ENCODE results near the gene CRYGA. TPM values are rescaled to one million over a fixed set of nuclear protein-coding genes. Genes with fewer than 3 reads are reported as not detected.
"Not testable (repeated sequence)": the region's sequence is repeated elsewhere in the genome, so short reads cannot be mapped to it uniquely, and the experiment has no call there.

The CRYGA gene
- total RNA-seq, 2 experiments from 2014 or later, result not detected

GRCh38 chr2:208147759-208148158 lies 15.6 kb downstream of the CRYGA start:
- no peak overlapping the region for H3K4me3 Mint-ChIP-seq
- H3K27me3 Mint-ChIP-seq, result peaks cover 5% of the 10 kb centered on the region
- no peak overlapping the region for H3K27ac Mint-ChIP-seq
- DNase-seq, result no peak
- H3K4me1 Mint-ChIP-seq, result no peaks in the 10 kb centered on the region
- H3K9me3 Mint-ChIP-seq, result no peaks in the 10 kb centered on the region
- no peaks in the 10 kb centered on the region for H3K36me3 Mint-ChIP-seq (ENCODE audit: low read depth)
- ChIA-PET POLR2A (no interaction called here), CTCF (interaction anchor here (1.3 kb wide), 1 partner anchor 30 kb away, joined by 3 read pairs; no protein-coding TSS in a partner anchor)

- Mint-ChIP-seq H3K27ac (no peak overlapping the region), H3K4me1 (no peaks in the 10 kb centered on the region), H3K9me3 (no peaks in the 10 kb centered on the region), H3K27me3 (peaks cover 5% of the 10 kb centered on the region), H3K4me3 (no peak overlapping the region), H3K36me3 (ENCODE audit: low read depth) (no peaks in the 10 kb centered on the region)
- POLR2A ChIA-PET, result no interaction called here
- DNase-seq, result no peak
- CTCF ChIA-PET, result no interaction called here
Observed at GRCh38 chr2:208147008-208147407, 16.4 kb downstream of the CRYGA start.

GRCh38 chr2:208146006-208146405 lies 17.4 kb downstream of the CRYGA start, which contains the start of gene CRYGB:
TSS of gene CRYGB (minus strand) at chr2:208146158. CDS start at chr2:208146120, 38 bp downstream.
- Mint-ChIP-seq H3K36me3 (ENCODE audit: low read depth) (no peaks in the 10 kb centered on the region), H3K4me1 (no peaks in the 10 kb centered on the region), H3K27me3 (peaks cover 5% of the 10 kb centered on the region), H3K9me3 (no peaks in the 10 kb centered on the region), H3K4me3 (no peak within 1 kb of the TSS), H3K27ac (no peak within 1 kb of the TSS)
- POLR2A ChIA-PET, result no interaction called here
- CTCF ChIA-PET, result no interaction called here
- no peak for DNase-seq

- CTCF ChIA-PET, result interaction anchor here (1.2 kb wide), 1 partner anchor 32 kb away, joined by 4 read pairs; no protein-coding TSS in a partner anchor
- no peaks in the 10 kb centered on the region for H3K9me3 Mint-ChIP-seq
- no peak overlapping the region for H3K4me3 Mint-ChIP-seq
- no peaks in the 10 kb centered on the region for H3K4me1 Mint-ChIP-seq
- H3K27me3 Mint-ChIP-seq, result no peaks in the 10 kb centered on the region
- POLR2A ChIA-PET, result no interaction called here
- no peak for DNase-seq
- H3K36me3 Mint-ChIP-seq (ENCODE audit: low read depth), result no peaks in the 10 kb centered on the region
- no peak overlapping the region for H3K27ac Mint-ChIP-seq
Observed at GRCh38 chr2:208142925-208143799, 20.2 kb downstream of the CRYGA start.

DNA sequence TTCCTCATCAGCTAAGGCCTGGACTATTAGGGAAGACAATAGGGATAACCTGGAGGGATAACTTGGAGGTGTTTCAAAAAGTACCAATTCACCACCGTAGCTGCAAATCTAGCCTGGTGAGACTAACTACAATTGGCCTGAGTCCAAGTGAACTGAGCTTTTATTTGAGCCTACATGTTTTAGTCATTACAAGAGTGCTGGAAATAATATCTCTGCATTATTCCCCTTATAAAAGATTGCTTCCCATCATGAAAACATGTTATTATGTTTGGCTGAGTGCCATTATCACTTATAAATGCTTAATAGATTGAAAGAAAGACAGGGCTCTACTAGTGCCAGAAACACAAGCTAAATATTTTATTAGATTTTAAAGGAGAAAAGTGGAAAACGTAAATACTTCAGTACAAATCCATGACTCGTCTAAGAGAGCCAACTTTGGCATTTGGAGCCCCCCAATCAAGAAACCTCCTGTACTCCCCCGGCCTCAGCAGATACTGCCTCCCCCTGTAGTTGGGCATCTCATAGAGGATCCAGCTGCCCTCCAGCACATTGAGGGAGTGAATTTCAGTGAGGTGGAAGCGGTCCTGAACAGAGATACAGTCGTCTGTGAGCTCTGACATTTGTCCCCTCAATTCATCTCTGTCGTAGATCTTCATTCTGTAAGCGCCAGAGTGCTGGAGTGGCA lies 21.0 kb downstream of the CRYGA start:
- Mint-ChIP-seq H3K4me3 (no peak overlapping the region), H3K27ac (no peak overlapping the region), H3K27me3 (no peaks in the 10 kb centered on the region), H3K4me1 (no peaks in the 10 kb centered on the region), H3K9me3 (peaks cover 3% of the 10 kb centered on the region), H3K36me3 (ENCODE audit: low read depth) (no peaks in the 10 kb centered on the region)
- ChIA-PET POLR2A (no interaction called here), CTCF (interaction anchor here (1.2 kb wide), 1 partner anchor 33 kb away, joined by 4 read pairs; no protein-coding TSS in a partner anchor)
- DNase-seq, result no peak

DNA sequence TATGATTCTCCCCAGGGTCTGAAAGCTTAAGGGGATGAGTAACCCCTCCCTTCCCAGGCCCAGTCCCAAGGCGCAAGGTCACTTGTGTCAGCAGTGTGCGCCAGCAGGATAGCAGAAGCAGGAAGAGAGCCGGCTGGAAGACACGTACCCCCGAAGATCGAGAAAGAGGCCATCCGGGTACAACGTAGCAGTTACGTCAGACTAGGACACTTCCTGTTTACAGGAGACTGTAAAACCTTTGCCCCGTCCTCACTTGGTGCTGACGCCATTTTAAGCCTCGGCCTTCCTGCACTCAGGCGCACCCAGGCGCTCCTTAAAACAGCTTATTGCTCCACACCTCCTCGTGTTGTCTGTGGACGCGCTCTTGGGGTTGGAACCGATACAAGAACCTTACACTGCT lies 23.9 kb downstream of the CRYGA start:
- ChIA-PET CTCF (no interaction called here), POLR2A (no interaction called here)
- Mint-ChIP-seq H3K9me3 (peaks cover 3% of the 10 kb centered on the region), H3K27ac (no peak overlapping the region), H3K4me1 (peaks cover 11% of the 10 kb centered on the region), H3K27me3 (no peaks in the 10 kb centered on the region), H3K36me3 (ENCODE audit: low read depth) (no peaks in the 10 kb centered on the region), H3K4me3 (no peak overlapping the region)
- DNase-seq, result no peak

DNA sequence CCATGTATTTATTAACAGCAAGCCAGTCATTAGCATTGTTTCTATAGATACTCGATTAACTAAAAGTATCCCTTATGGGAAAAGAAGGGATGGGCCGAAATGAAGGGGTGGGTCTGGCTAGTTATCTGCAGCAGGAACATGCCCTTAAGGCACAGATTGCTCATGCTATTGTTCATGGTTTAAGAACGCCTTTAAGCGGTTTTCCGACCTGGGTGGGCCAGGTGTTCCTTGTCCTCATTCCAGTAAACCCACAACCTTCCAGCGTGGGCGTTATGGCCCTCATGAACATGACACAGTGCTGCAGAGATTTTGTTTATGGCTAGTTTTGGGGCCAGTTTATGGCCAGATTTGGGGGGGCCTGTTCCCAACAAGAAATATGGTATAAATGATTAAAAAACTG lies 25.1 kb downstream of the CRYGA start:
- CTCF ChIA-PET, result interaction anchor here (0.7 kb wide), 1 partner anchor 333 kb away, joined by 3 read pairs; no protein-coding TSS in a partner anchor
- H3K36me3 Mint-ChIP-seq (ENCODE audit: low read depth); H3K27ac Mint-ChIP-seq; DNase-seq; H3K27me3 Mint-ChIP-seq; H3K4me3 Mint-ChIP-seq; H3K9me3 Mint-ChIP-seq; POLR2A ChIA-PET: not testable (repeated sequence)
- H3K4me1 Mint-ChIP-seq, result peaks cover 11% of the 10 kb centered on the region

GRCh38 chr2:208136716-208137094 lies 26.7 kb downstream of the CRYGA start:
- POLR2A ChIA-PET, result no interaction called here
- H3K4me1 Mint-ChIP-seq, result peaks cover 11% of the 10 kb centered on the region
- no peak overlapping the region for H3K27ac Mint-ChIP-seq
- H3K27me3 Mint-ChIP-seq, result no peaks in the 10 kb centered on the region
- peaks cover 3% of the 10 kb centered on the region for H3K9me3 Mint-ChIP-seq
- no peak overlapping the region for H3K4me3 Mint-ChIP-seq
- no peak for DNase-seq
- CTCF ChIA-PET, result no interaction called here
- H3K36me3 Mint-ChIP-seq (ENCODE audit: low read depth), result no peaks in the 10 kb centered on the region

DNA sequence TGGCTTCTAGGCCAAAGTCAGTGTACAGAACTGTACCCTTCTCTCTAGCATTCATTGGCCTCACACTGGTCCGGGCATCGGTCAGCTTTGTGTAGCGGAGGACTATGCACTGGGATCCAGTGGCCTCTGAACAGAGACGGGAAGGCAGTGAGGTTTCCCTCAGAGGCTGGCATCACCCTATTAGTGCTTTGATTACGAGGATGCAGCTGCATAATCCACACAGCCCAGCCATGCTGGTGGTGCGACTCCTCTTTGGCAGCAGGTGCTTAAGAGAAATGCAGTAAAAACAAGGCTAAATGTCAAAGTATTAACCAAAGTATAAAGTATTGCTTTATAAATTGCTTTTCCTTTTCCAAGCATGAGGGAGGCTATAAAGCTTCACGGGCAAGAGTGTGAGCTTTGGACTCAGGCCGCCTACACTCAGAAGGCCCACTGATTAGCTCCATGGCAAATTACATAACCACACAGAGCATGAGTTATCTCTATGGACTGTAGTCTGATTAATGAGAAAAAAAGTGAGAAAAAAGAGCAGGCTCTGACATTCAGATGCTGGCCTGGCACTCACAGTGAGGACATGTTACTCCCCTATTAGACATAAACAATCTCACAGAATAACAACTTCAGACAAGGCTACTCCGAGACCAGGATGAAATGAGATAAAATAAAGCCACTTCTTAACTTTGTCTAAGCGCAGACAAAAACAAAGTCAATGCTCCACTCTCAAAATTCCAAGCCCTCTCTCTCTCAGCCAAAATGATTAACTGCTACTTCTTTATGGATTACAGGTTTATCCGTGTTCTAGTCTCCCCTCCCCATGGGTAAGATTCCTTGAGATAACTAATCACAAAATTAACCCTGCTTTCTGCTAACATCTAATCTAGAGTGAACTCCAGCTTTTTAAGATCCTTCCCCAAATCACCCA lies 27.3 kb downstream of the CRYGA start:
- ChIA-PET CTCF (no interaction called here), POLR2A (no interaction called here)
- H3K4me3 Mint-ChIP-seq, result no peak overlapping the region

GRCh38 chr2:208134928-208135586 lies 28.3 kb downstream of the CRYGA start:
- CTCF ChIA-PET, result interaction anchor here (1.2 kb wide), 1 partner anchor 41 kb away, joined by 4 read pairs; no protein-coding TSS in a partner anchor

More for the DNA sequence above, 27.3 kb downstream of the CRYGA start:
- H3K27ac Mint-ChIP-seq, result no peak overlapping the region
- no peaks in the 10 kb centered on the region for H3K27me3 Mint-ChIP-seq
- peaks cover 3% of the 10 kb centered on the region for H3K9me3 Mint-ChIP-seq
- no peak for DNase-seq
- peaks cover 11% of the 10 kb centered on the region for H3K4me1 Mint-ChIP-seq
- H3K36me3 Mint-ChIP-seq (ENCODE audit: low read depth), result no peaks in the 10 kb centered on the region

DNA sequence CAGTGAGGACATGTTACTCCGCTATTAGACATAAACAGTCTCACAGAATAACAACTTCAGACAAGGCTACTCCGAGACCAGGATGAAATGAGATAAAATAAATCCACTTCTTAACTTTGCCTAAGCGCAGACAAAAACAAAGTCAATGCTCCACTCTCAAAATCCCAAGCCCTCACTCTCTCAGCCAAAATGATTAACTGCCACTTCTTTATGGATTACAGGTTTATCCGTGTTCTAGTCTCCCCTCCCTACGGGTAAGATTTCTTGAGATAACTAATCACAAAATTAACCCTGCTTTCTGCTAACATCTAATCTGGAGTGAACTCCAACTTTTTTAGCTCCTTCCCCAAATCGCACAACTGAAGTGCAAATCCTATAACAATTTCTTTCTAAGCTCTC lies 32.7 kb downstream of the CRYGA start:
- H3K9me3 Mint-ChIP-seq, result no peaks in the 10 kb centered on the region
- CTCF ChIA-PET, result no interaction called here
- POLR2A ChIA-PET, result no interaction called here

More at GRCh38 chr2:208134928-208135586, 28.3 kb downstream of the CRYGA start:
- H3K27me3 Mint-ChIP-seq, result peaks cover under 1% of the 10 kb centered on the region
- POLR2A ChIA-PET, result no interaction called here
- no peak overlapping the region for H3K27ac Mint-ChIP-seq
- no peaks in the 10 kb centered on the region for H3K36me3 Mint-ChIP-seq (ENCODE audit: low read depth)
- peak; percentile 21 for DNase-seq
- no peak overlapping the region for H3K4me3 Mint-ChIP-seq
- H3K9me3 Mint-ChIP-seq, result peaks cover 3% of the 10 kb centered on the region
- H3K4me1 Mint-ChIP-seq, result peaks cover 11% of the 10 kb centered on the region

More for the DNA sequence above, 32.7 kb downstream of the CRYGA start:
- Mint-ChIP-seq H3K27me3 (peaks cover 9% of the 10 kb centered on the region), H3K36me3 (ENCODE audit: low read depth) (no peaks in the 10 kb centered on the region), H3K4me3 (no peak overlapping the region), H3K4me1 (peaks cover 11% of the 10 kb centered on the region), H3K27ac (no peak overlapping the region)
- no peak for DNase-seq

Measured in activated CD4-positive, alpha-beta memory T cell treated with anti-CD3 and anti-CD28 coated beads, Interleukin-2, amount 10 ng/mL, durations not matched to agents 7 days and 5 days (primary cell).